Esophagus squamous epithelium (tissue), 5 donors: ENCODE data around the gene ID2. TPM values are rescaled to one million over a fixed set of nuclear protein-coding genes. Genes with fewer than 3 reads are reported as not detected.
"Not testable (repeated sequence)": the region's sequence is repeated elsewhere in the genome, so short reads cannot be mapped to it uniquely, and the experiment has no call there.

Source experiments
- DNase-seq: peaks from one replicate; lab custom pipeline; 2025; lab: John Stamatoyannopoulos, UW
- H3K27ac ChIP-seq, 4 donors: fragments of 200-600 bp; sonication (generic); one replicate each; pipeline ENCODE4 v1.5.1; 2016 to 2019; ENCODE audit warnings: mild to moderate bottlenecking in 1 of 4
- H3K27me3 ChIP-seq, 4 donors: fragments of 200-600 bp; sonication (generic); 1 replicate in 3 of 4; 2 replicates in 1 of 4; pipeline versions ENCODE4 v1.5.1 to v1.6.0; 2017 to 2021; ENCODE audit warnings: antibody characterized with exemption in 1 of 4
- H3K36me3 ChIP-seq, 3 donors: fragments of 200-600 bp; sonication (generic); one replicate each; pipeline ENCODE4 v1.5.1; 2016 to 2019
- H3K4me1 ChIP-seq, 3 donors: fragments of 200-600 bp; sonication (generic); one replicate each; pipeline ENCODE4 v1.5.1; 2017 to 2019
- H3K4me3 ChIP-seq, 4 donors: fragments of 200-600 bp; sonication (generic); 1 replicate in 3 of 4; 2 replicates in 1 of 4; pipeline ENCODE4 v1.5.1; 2016 to 2019; ENCODE audit warnings: mild to moderate bottlenecking in 2 of 4, moderate library complexity in 1 of 4
- H3K9me3 ChIP-seq, 3 donors: fragments of 200-600 bp; sonication (generic); one replicate each; pipeline ENCODE4 v1.5.1; 2016 to 2019
- CTCF ChIP-seq, 6 experiments: fragments of 450-650 bp in 4 of 6; fragments of 200-600 bp in 2 of 6; sonication (generic) in 2 of 6; IDR thresholded peaks; one replicate each; pipeline ENCODE4 v1.5.1; 2016 to 2019; ENCODE audit warnings: antibody characterized with exemption in 6 of 6, mild to moderate bottlenecking in 4 of 6, moderate library complexity in 4 of 6
- POLR2A ChIP-seq, 4 donors: fragments of 450-650 bp; IDR thresholded peaks; one replicate each; pipeline ENCODE4 v1.6.1; 2017; ENCODE audit warnings: antibody characterized with exemption in 4 of 4, mild to moderate bottlenecking in 4 of 4, moderate library complexity in 3 of 4
- WGBS, 2 donors: methylation state at CpG; one replicate each; pipeline ENCODE4 v1.1.5; 2018; 5-methylcytosine and 5-hydroxymethylcytosine counted together
- intact Hi-C: fragments of 100-400 bp; cut with DNase I; formaldehyde crosslinking; loops from one replicate; pipeline ENCODE4 v1.15.0; 2022
- total RNA-seq, 4 donors: library from RNA; depleted of rRNA; stranded (reverse); fragments of >200 nt; gene quantifications; one replicate each; pipeline ENCODE4 v1.1.0, GENCODE V29; 2016
- donor health status: DM: yes; HTN: yes; CAD: no.

ID2 gene
- total RNA-seq, 4 donors from 2014 or later: 16.1 to 82.0 (median 34.2) TPM

DNA sequence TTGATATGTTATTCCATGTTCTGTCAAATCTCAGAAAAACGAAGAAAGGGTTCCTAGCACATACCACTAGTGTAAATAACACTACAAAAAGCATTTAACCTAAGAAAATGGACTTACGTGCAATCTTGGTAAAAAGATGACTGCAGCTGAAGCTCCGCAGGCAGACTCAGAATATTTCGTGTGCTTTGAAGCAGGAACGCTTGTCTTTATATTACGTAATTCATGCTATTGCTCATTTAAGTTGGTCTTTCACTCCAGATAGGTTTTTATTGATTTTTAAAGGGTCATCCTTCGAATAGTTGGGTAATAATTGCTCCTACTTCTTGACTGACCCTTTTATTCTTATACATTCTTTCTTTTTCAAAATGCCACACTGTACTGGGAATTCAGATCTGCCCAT is 44.0 kb downstream of the ID2 start:
- 86 to 89% methylated on average over 7 of the region's 7 CpGs for WGBS, 2 donors
- intact Hi-C loops: no loop called here
- TF ChIP-seq POLR2A (IDR thresholded peaks at IDR 0.05) (no peak), CTCF (IDR thresholded peaks at IDR 0.05) (no peak)
- H3K9me3 ChIP-seq: no peaks in the 10 kb centered on the region
- H3K4me1 ChIP-seq: peaks cover 0 to 5% (median 0%) of the 10 kb centered on the region in 3 donors
- peaks cover 0 to 39% (median 8%) of the 10 kb centered on the region in 3 donors for H3K36me3 ChIP-seq
- no peak overlapping the region for H3K4me3 ChIP-seq
- no peak for DNase-seq
- no peaks in the 10 kb centered on the region for H3K27me3 ChIP-seq
- H3K27ac ChIP-seq: no peak overlapping the region

- no peak for DNase-seq
- Histone ChIP-seq H3K27ac (no peak overlapping the region), H3K4me3 (no peak overlapping the region), H3K4me1 (peaks cover 0 to 5% (median 0%) of the 10 kb centered on the region in 3 donors), H3K36me3 (peaks cover 0 to 65% (median 30%) of the 10 kb centered on the region in 3 donors), H3K27me3 (no peaks in the 10 kb centered on the region), H3K9me3 (no peaks in the 10 kb centered on the region)
- WGBS, 2 donors: 76 to 81% methylated on average over 7 of the region's 7 CpGs
- TF ChIP-seq CTCF (IDR thresholded peaks at IDR 0.05) (no peak), POLR2A (IDR thresholded peaks at IDR 0.05) (no peak)
- intact Hi-C loops: no loop called here
These were observed 46.6 kb downstream of the ID2 start for GRCh38 chr2:8728305-8729015.

DNA sequence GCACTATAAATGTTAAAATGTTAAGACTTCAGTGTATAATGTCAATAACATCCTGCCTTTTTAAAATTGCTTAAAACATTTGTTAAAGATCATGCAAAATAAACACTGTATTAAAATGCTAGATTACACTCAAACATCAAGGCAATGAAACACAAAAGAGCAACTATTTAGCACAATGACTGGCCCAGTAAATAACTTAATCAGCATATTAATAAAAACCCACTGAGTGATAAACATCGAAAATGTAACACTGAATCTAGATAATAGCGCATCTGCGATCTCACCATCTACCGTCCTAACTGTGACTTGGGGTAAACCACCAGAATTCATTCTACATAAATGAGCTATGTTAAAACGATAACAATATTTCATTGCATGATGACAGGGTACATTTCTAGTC is 47.2 kb downstream of the ID2 start:
- H3K27ac ChIP-seq, H3K9me3 ChIP-seq, intact Hi-C loops, H3K4me3 ChIP-seq, H3K4me1 ChIP-seq, H3K27me3 ChIP-seq, DNase-seq: not testable (repeated sequence)
- H3K36me3 ChIP-seq: peaks cover 4 to 72% (median 32%) of the 10 kb centered on the region in 3 donors
- 87 to 93% methylated on average over 5 of the region's 5 CpGs for WGBS, 2 donors

GRCh38 chr2:8729939-8730338 is 48.1 kb downstream of the ID2 start:
- Histone ChIP-seq H3K4me1 (peaks cover 0 to 5% (median 0%) of the 10 kb centered on the region in 3 donors), H3K27me3 (no peaks in the 10 kb centered on the region), H3K9me3 (no peaks in the 10 kb centered on the region), H3K36me3 (peaks cover 7 to 80% (median 36%) of the 10 kb centered on the region in 3 donors), H3K4me3 (no peak overlapping the region), H3K27ac (no peak overlapping the region)
- WGBS, 2 donors: 79 to 89% methylated on average over 9 of the region's 9 CpGs
- TF ChIP-seq CTCF (IDR thresholded peaks at IDR 0.05): no peak
- TF ChIP-seq POLR2A (IDR thresholded peaks at IDR 0.05): no peak
- intact Hi-C loops: no loop called here
- DNase-seq: no peak

GRCh38 chr2:8732601-8733000 is 50.7 kb downstream of the ID2 start:
- no peak for DNase-seq
- H3K4me1 ChIP-seq: peaks cover 0 to 5% (median 0%) of the 10 kb centered on the region in 3 donors
- TF ChIP-seq CTCF (IDR thresholded peaks at IDR 0.05) (no peak), POLR2A (IDR thresholded peaks at IDR 0.05) (no peak)
- intact Hi-C loops: no loop called here
- H3K9me3 ChIP-seq: no peaks in the 10 kb centered on the region
- H3K4me3 ChIP-seq: no peak overlapping the region
- WGBS, 2 donors: 95 to 98% methylated on average over 10 of the region's 10 CpGs
- no peaks in the 10 kb centered on the region for H3K27me3 ChIP-seq
- H3K27ac ChIP-seq: no peak overlapping the region
- H3K36me3 ChIP-seq: peaks cover 11 to 94% (median 36%) of the 10 kb centered on the region in 3 donors

Other genes starting within 250 kb of the ID2 start
- gene KIDINS220, start 155.6 kb downstream of the ID2 start, total RNA-seq: 10 to 100 TPM; 27.4 to 58.7 (median 35.7) TPM